GM18861 (cell line): ENCODE data around the gene MARCO.
A peak's percentile ranks its signal among the peaks of the same experiment; 100 is the strongest.

Experiments used
- ATAC-seq: cut with Tn5 transposase; IDR thresholded peaks from one replicate; pipeline ENCODE4 v1.9.1; 2021; ENCODE audit not compliant: unreplicated experiment

MARCO gene

DNA sequence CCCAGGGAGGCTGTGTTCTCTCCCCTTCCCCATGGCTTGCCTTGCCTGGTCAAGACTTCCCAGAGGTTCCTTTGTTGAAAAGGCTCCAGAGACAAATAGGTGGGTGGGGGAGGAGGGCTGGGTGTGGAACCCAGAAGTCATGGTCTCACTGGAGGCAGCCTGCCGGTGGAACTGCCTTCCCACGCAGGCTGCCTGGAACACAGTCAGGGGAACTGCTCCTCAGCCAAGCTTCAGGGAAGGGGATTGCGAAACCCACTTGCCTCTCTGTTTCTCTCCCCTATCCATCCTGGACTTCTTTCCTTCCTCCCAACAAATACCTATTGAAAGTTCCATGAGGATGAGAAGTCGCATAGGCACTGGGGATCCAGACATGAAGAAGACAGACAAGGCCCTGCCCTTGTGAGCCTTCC, 31.6 kb downstream of the MARCO start:
- no peak for ATAC-seq

DNA sequence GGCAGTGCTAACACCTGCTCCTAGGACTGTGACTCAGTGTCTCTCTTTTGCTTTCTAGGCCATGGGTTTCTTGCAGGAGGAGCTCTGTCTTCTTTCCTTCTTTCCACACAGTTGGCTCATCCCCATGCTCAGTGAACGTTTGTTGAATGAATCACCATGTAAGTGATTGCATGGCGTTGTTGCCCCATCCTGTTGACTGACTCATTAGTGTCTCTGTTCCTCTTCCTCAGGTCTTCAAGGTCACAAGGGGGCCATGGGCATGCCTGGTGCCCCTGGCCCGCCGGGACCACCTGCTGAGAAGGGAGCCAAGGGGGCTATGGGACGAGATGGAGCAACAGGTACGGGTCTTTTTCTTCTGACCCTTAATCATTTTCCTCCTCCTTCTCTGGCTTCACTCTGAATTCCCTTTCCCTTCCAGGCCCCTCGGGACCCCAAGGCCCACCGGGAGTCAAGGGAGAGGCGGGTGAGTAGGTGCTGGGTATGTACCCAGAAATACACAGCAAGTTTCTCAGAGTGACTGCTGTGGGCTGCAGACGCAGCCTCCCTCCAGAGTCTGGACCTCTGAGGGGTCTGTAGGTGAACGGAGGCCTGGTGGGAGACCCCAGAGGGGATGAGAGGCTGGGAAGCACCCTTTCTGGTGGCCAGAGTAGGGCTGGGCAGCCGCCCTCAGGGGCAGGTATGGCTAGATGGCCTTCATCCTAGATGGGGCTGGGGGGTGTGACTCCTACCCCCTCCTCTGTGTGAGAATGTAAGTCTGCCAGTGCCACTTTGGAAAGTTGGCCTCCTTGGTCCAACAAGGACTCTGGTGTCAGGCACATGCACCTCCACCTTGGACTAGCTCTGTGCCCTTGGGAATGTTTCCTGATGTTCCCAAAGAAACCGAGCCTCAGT, 32.4 kb downstream of the MARCO start:
- no peak for ATAC-seq

GRCh38 chr2:118975133-118975532, 33.1 kb downstream of the MARCO start:
- ATAC-seq: no peak

DNA sequence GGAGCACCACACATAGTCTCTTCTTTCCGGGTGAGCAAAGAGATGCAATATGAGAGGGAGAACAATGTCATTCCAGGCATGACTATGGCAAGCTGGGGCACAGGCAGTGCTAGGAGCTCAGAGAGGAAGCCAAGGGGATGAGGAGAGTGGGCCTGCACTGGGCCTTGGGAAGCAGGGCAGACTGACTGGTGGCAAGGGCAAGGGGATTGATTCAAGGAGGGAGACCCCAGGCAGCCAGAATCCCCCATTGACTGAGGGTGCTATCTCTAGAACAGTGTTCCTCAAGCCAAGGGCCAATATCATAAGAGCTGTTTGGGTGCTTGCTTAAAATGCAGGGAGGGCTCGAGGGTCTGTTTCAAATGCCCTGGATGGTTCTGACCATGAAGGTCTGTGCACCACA, 36.1 kb downstream of the MARCO start:
- no peak for ATAC-seq

GRCh38 chr2:118979152-118979861, 37.3 kb downstream of the MARCO start:
- no peak for ATAC-seq

DNA sequence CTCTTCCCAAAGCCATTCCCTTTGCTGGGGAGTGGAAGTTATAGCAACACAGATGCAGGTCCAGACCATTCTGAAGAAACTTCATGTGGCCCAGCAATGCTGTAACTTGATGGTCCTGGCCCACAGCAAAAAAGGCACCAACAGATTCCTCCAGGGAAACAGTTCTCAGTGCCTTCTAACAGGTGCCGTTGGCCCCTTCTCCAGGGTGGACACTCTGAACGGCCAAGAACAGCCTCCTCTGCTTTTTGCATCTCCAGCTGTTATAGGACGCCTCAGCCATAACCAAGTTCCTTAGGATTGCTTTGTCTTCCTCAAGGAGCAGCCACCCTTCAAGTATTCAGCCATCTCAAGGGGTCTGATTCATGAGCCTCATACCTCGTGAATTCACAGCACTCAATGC, 38.0 kb downstream of the MARCO start:
- no peak for ATAC-seq

- ATAC-seq: no peak
These were observed 38.6 kb downstream of the MARCO start for GRCh38 chr2:118980573-118980972.

DNA sequence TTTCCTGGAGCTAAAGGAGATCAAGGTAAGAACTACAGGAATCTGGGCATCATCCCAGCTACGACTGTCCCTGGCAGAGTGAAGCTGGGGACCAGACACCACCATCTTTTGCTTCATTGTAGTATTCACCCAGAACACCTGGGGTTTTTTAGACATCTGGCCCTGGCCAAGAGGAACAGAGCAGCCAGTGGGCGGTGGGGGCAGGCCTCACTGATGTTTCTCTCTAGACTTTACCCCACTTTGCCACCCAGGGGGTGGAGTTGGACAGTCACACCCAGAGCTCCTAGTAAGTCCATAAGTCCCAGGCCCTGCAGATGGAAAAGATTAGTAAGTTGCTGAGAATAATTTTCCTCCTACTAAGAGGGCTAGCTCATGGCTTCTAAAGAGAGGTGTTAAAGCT, 39.6 kb downstream of the MARCO start:
- no peak for ATAC-seq

DNA sequence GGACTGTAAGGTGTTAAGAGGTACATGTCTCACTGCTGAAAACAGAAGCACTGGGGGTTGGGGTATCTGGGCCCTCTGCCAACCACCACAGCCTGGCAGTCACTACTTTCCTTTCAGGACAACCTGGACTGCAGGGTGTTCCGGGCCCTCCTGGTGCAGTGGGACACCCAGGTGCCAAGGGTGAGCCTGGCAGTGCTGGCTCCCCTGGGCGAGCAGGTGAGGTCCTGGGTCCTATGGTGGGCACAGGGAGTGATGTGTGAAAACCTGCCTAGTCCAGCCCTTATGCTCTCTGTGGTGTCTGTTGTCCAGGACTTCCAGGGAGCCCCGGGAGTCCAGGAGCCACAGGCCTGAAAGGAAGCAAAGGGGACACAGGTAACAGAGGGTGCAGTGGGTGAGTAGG, 40.0 kb downstream of the MARCO start:
- no peak for ATAC-seq

- ATAC-seq: no peak
These were observed 41.1 kb downstream of the MARCO start for GRCh38 chr2:118983133-118983532.

DNA sequence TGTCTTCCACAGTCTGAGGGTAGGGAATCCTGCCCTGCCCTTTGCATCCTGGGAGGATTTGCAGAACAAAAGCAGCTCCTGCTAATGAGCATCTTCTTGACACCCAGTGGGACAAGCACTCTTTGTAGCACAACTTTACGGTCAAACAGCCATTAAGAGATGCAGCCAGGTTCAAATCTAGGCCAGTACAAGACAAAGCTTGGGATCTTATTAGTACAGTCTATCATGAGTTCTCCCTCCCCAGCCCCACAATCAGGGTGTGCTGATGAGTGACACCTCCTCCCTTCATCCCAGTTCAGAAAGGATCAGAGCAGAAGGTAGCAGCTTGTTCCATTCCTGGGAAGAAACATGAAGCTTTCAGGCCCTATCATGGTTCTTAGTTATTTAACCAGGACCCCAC, 41.9 kb downstream of the MARCO start:
- no peak for ATAC-seq

DNA sequence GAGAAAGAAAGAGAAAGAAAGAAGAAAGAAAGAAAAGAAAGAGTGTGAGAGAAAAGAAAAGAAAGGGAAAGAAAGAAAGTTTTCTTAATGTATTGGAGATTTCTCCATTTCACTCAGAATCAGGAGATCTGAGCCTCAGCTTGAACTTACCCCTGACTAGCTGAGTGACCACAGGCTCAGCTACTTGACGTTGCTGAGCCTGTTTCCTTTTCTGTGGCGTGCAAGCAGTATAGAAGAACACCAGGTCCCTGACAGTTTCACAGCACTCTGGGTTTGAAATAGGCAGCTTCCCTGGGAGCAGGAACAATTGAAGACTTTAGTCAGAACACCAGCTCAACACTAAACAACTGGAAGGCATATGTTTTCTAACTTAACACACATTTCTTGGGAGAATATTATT, 44.7 kb downstream of the MARCO start:
- ATAC-seq: peak; percentile 60

GRCh38 chr2:118987886-118988285, 45.9 kb downstream of the MARCO start:
- ATAC-seq: no peak

GRCh38 chr2:118988706-118989105, 46.7 kb downstream of the MARCO start:
- no peak for ATAC-seq

- peak; percentile 54 for ATAC-seq
These were observed 47.5 kb downstream of the MARCO start for GRCh38 chr2:118989481-118989880.

DNA sequence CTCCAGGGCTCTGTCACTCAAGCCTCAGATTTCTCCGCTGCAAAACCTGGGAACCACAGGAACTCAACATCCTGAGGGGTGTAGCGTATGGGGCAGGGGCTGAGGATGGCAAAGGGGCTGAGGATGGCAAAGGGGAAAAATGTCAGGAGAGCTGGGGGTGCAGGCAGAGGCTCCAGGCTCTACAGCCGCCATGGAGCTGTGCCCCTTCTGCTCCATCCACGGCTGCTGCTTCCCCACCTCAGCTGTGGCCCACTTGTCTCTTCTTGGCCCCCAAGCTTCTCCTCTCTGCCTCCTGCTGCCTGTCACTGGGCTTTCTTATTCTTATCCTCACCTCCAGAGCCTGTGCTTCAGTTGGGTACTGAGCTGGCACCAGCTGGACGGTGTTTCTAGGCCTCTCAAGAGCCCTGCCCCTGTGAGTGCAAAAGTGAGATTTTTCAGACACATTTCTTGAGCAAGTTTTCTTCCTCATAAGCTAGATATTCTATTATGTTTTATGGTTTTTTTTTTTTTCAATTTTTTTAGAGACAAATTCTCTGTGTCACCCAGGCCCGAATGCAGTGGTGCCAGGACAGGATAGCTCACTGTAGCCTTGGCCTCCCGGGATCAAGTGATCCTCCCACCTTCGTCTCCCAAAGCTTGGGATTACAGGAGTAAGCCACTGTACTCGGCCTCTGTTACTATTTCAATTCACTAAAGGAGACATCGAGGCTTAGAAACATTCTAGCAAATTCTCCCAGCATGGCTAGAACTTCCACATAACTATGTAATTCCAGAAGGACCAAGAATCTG, 49.0 kb downstream of the MARCO start:
- ATAC-seq: no peak

DNA sequence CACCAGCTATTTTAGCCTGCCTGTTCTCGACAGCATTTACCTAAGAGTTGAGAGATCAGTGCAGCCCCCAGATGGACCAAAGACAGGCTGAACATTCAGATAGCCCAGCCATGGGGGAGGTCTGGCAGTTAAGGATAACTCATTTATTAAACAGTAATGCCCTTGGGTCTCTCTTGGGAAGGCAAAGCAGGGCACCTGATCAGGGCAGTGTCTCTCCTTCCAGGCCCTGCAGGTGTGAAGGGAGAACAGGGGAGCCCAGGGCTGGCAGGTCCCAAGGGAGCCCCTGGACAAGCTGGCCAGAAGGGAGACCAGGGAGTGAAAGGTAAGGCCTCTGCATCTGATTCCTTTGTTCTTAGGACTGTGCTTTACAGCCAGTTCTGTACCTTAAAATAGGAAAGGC, 49.6 kb downstream of the MARCO start:
- no peak for ATAC-seq

DNA sequence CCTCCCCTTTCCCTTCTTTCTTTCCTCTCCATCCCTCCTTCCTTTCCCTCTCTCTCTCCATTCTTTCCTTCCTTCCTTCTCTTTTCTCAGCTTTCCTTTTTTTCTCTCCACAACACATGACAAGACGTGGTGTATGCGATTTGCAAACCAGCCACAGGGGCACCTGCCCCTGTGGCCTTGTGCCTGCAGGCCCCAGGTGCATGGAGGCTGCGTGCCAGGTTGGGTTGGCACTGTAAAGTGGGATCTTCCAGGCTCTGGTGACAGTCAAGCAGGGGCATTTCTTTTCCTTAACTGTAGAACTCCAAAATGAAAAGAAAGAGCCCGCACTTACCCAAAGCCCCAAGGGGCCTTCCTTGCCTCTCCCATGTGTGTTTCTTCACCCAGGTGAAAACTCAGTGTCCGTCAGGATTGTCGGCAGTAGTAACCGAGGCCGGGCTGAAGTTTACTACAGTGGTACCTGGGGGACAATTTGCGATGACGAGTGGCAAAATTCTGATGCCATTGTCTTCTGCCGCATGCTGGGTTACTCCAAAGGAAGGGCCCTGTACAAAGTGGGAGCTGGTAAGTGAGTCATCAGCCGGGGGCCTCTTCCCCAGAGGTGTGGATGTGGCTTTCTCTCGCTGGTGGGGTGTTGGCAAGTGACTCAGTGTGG, 50.9 kb downstream of the MARCO start:
- no peak for ATAC-seq

GRCh38 chr2:118993392-118993752, 51.4 kb downstream of the MARCO start:
- ATAC-seq: no peak

- no peak for ATAC-seq
These were observed 52.2 kb downstream of the MARCO start for GRCh38 chr2:118994172-118994700.

DNA sequence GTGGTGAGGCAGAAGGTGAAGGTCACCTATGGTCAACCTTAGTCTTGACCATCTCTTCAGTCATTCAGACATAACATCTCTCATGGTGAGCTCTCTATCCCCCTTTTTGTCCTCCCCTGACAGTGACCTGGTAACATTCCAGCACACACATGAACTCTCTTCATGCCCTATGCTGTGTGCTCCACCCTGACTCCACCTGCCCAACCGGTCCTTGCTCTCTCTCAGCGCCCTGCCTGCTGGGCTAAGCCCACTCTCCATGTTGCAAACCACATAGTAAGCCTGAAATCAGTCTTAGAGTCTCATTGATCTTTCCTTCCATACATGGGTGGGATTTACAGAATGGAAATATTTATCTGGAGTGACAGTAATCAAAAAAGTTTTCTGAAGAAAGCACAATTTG, 52.8 kb downstream of the MARCO start:
- no peak for ATAC-seq
